Heart right ventricle (tissue), 16 donors: Measurements from ENCODE around the gene IRF5. TPM values are rescaled to one million over a fixed set of nuclear protein-coding genes. Genes with fewer than 3 reads are reported as not detected.
A peak's percentile ranks its signal among the peaks of the same experiment; 100 is the strongest.

Source experiments
- ATAC-seq, 8 donors: fragments of 200-7000 bp; cut with Tn5 transposase; one replicate each; pipeline ENCODE4 v1.9.1; 2020; ENCODE audit warnings: mild to moderate bottlenecking in 8 of 8, moderate library complexity in 8 of 8, moderate number of reproducible peaks in 1 of 8
- DNase-seq, 2 donors: peaks; one replicate each; pipeline ENCODE4 v3.0.0-alpha.2; 2020
- H3K27ac ChIP-seq, 10 donors: fragments of 200-600 bp; sonication (generic) in 2 of 10; one replicate each; pipeline versions ENCODE4 v1.5.0 to v1.8.0; 2020 to 2022; ENCODE audit warnings: mild to moderate bottlenecking in 3 of 10
- H3K27me3 ChIP-seq, 7 donors: fragments of 200-600 bp; one replicate each; pipeline ENCODE4 v1.8.0; 2021 to 2022; ENCODE audit warnings: mild to moderate bottlenecking in 2 of 7
- H3K36me3 ChIP-seq, 9 donors: fragments of 200-600 bp; sonication (generic) in 1 of 9; one replicate each; pipeline versions ENCODE4 v1.5.0 to v1.8.0; 2020 to 2022; ENCODE audit warnings: mild to moderate bottlenecking in 2 of 9
- H3K4me1 ChIP-seq, 9 donors: fragments of 200-600 bp; sonication (generic) in 1 of 9; one replicate each; pipeline versions ENCODE4 v1.5.0 to v1.8.0; 2020 to 2022; ENCODE audit warnings: mild to moderate bottlenecking in 4 of 9
- H3K4me3 ChIP-seq, 10 donors: fragments of 200-600 bp; sonication (generic) in 2 of 10; one replicate each; pipeline versions ENCODE4 v1.5.0 to v1.8.0; 2020 to 2022; ENCODE audit warnings: mild to moderate bottlenecking in 7 of 10, moderate library complexity in 2 of 10
- H3K9me3 ChIP-seq, 11 donors: fragments of 200-600 bp in 10 of 11; sonication (generic) in 2 of 11; one replicate each; pipeline versions ENCODE4 v1.5.0 to v1.8.0; 2013 to 2022; ENCODE audit warnings: mild to moderate bottlenecking in 2 of 11, control low read depth in 1 of 11, moderate library complexity in 1 of 11
- WGBS, 2 donors: extraction: QIAGEN DNeasy Blood & Tissue Kit; methylation state at CpG; one replicate each; pipeline ENCODE4 v1.1.7; 2013; ENCODE audit warnings: inconsistent platforms in 1 of 2; 5-methylcytosine and 5-hydroxymethylcytosine counted together
- intact Hi-C, 10 donors: fragments of 100-400 bp; cut with DNase I; formaldehyde crosslinking; loops; one replicate each; pipeline versions ENCODE4 v1.11.1 to v1.14.2; 2022
- polyA plus RNA-seq, 2 donors: library from polyadenylated mRNA; stranded (reverse); fragments of 200-250 nt; gene quantifications; one replicate each; pipeline ENCODE4 v1.2.3, GENCODE V29; 2013
- total RNA-seq, 10 donors: library from RNA; stranded (reverse); fragmentation: NEBNext Ultra II Directional in 3 of 10; extraction: Animal tissue kit (Norgen Biotek cat#: 25700) in 3 of 10; gene quantifications; one replicate each; pipeline versions ENCODE4 v1.2.1 to v1.2.4, GENCODE V29; 2021 to 2023
- TF ChIP-seq, protein P1 (sequence below), 9 donors: fragments of 200-600 bp; sonication (generic) in 2 of 9; IDR thresholded peaks; one replicate each; pipeline versions ENCODE4 v1.5.0 to v1.8.0; 2021 to 2022; ENCODE audit warnings: antibody characterized with exemption in 9 of 9, mild to moderate bottlenecking in 5 of 9, moderate library complexity in 1 of 9
- donor health status: Arrhythmogenic right ventricular cardiomyopathy.
- donor health status: ischemic (EF 13 %, LVEDD 7.1; RV severe dilation, severe dysfunction).
- donor health status: healthy with polysubstance abuse.
- donor health status: DM: no; HTN: yes; CAD: no.
- donor health status: DM: no; HTN: no; CAD: no.
- donor health status: ischemic (EF 25% LVEDD 6.9; RV normal size, moderate dysfunction).
- donor health status: ischemic (EF 25% LVEDD 5.7; RV mildly dilated, moderate dysfunction).
- donor health status: healthy.
- donor health status: DM: yes; HTN: yes; CAD: no.
- donor health status: Ischemic cardiomyopathy.
- donor health status: ischemic (EF 35%, LVEDD 5.7; RV mildly dilated, moderate dysfunction).
- donor health status: nonischemic (EF 11% LVEDD 7.7; RV severe dilation, severe dysfunction).
- donor health status: DM: yes; HTN: yes; CAD: no.
- donor health status: PGD.
- donor health status: ischemic (EF 29% LVEDD 5.4; RV normal size, mild dysfunction).
- donor health status: nonischemic (EF 23%, LVEDD 6.1; RV moderate dilation, normal function).

The IRF5 gene
- total and polyA plus RNA-seq, 12 donors: 0.46 to 6.6 (median 1.5) TPM

GRCh38 chr7:128924707-128925588, 12.8 kb upstream of the IRF5 start:
- ATAC-seq (no peak), DNase-seq (no peak)
- H3K9me3 ChIP-seq: no peaks in the 10 kb centered on the region
- peaks cover 0 to 59% (median 34%) of the 10 kb centered on the region in 7 donors for H3K27me3 ChIP-seq
- no peak overlapping the region for H3K27ac ChIP-seq
- no peak overlapping the region for H3K4me3 ChIP-seq
- 84 to 87% methylated on average over 8 of the region's 8 CpGs for WGBS, 2 donors
- TF ChIP-seq, protein P1, sequence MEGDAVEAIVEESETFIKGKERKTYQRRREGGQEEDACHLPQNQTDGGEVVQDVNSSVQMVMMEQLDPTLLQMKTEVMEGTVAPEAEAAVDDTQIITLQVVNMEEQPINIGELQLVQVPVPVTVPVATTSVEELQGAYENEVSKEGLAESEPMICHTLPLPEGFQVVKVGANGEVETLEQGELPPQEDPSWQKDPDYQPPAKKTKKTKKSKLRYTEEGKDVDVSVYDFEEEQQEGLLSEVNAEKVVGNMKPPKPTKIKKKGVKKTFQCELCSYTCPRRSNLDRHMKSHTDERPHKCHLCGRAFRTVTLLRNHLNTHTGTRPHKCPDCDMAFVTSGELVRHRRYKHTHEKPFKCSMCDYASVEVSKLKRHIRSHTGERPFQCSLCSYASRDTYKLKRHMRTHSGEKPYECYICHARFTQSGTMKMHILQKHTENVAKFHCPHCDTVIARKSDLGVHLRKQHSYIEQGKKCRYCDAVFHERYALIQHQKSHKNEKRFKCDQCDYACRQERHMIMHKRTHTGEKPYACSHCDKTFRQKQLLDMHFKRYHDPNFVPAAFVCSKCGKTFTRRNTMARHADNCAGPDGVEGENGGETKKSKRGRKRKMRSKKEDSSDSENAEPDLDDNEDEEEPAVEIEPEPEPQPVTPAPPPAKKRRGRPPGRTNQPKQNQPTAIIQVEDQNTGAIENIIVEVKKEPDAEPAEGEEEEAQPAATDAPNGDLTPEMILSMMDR (IDR thresholded peaks at IDR 0.05): no peak
- peaks cover 0 to 4% (median 0%) of the 10 kb centered on the region in 9 donors for H3K4me1 ChIP-seq
- H3K36me3 ChIP-seq: no peaks in the 10 kb centered on the region
- intact Hi-C loops: no loop called here

- no peaks in the 10 kb centered on the region for H3K36me3 ChIP-seq
- H3K27ac ChIP-seq: no peak overlapping the region
- H3K4me1 ChIP-seq: peaks cover 0 to 14% (median 0%) of the 10 kb centered on the region in 9 donors
- H3K9me3 ChIP-seq: no peaks in the 10 kb centered on the region
- no peak overlapping the region for H3K4me3 ChIP-seq
- DNase-seq: no peak
- no peak for ATAC-seq
- 92 to 93% methylated on average over 8 of the region's 8 CpGs for WGBS, 2 donors
- intact Hi-C loops: no loop called here
- TF ChIP-seq, protein P1 (IDR thresholded peaks at IDR 0.05): no peak
- H3K27me3 ChIP-seq: peaks cover 0 to 47% (median 9%) of the 10 kb centered on the region in 7 donors
Observed at GRCh38 chr7:128928159-128928813, 9.4 kb upstream of the IRF5 start.

GRCh38 chr7:128928882-128929788, 8.6 kb upstream of the IRF5 start:
- intact Hi-C loops: no loop called here
- no peaks in the 10 kb centered on the region for H3K9me3 ChIP-seq
- no peaks in the 10 kb centered on the region for H3K36me3 ChIP-seq
- TF ChIP-seq, protein P1 (IDR thresholded peaks at IDR 0.05): no peak
- ATAC-seq (peak in 1 of 8 donors; percentile 43), DNase-seq (no peak)
- H3K27me3 ChIP-seq: peaks cover 0 to 48% (median 9%) of the 10 kb centered on the region in 7 donors
- no peak overlapping the region for H3K27ac ChIP-seq
- WGBS, 2 donors: 80 to 86% methylated on average over 14 of the region's 14 CpGs
- no peak overlapping the region for H3K4me3 ChIP-seq
- H3K4me1 ChIP-seq: peaks cover 0 to 19% (median 0%) of the 10 kb centered on the region in 9 donors
